ENCODE data around the gene FIBIN.
"Not testable (repeated sequence)": the region's sequence is repeated elsewhere in the genome, so short reads cannot be mapped to it uniquely, and the experiment has no call there.

FIBIN gene

GRCh38 chr11:26983645-26984044 lies 10.3 kb upstream of the FIBIN start:
- DNase-seq: no peak

- no peak for DNase-seq
Observed at GRCh38 chr11:26985470-26985869, 8.4 kb upstream of the FIBIN start.

GRCh38 chr11:26985943-26986342 lies 8.0 kb upstream of the FIBIN start:
- no peak for DNase-seq

- no peak for DNase-seq
Observed at GRCh38 chr11:26987272-26987671, 6.6 kb upstream of the FIBIN start.

GRCh38 chr11:26987731-26988130 lies 6.2 kb upstream of the FIBIN start:
- no peak for DNase-seq

- no peak for DNase-seq
Observed at GRCh38 chr11:26992031-26992541, 1.8 kb upstream of the FIBIN start.

- DNase-seq: no peak
Observed at GRCh38 chr11:26994631-26995095, 751 bp downstream of the FIBIN start.

- no peak for DNase-seq
Observed at GRCh38 chr11:26995701-26996460, 2.0 kb downstream of the FIBIN start.

GRCh38 chr11:26997378-26997777 lies 3.5 kb downstream of the FIBIN start:
- DNase-seq: no peak

GRCh38 chr11:27001136-27001730 lies 7.3 kb downstream of the FIBIN start:
- DNase-seq: not testable (repeated sequence)

GRCh38 chr11:27002431-27002830 lies 8.5 kb downstream of the FIBIN start:
- no peak for DNase-seq

GRCh38 chr11:27002838-27003237 lies 8.9 kb downstream of the FIBIN start:
- DNase-seq: no peak

- DNase-seq: no peak
Observed at GRCh38 chr11:27004103-27004502, 10.2 kb downstream of the FIBIN start.

GRCh38 chr11:27008811-27009535 lies 15.1 kb downstream of the FIBIN start:
- DNase-seq: no peak

- DNase-seq: no peak
Observed at GRCh38 chr11:27011560-27012233, 17.8 kb downstream of the FIBIN start.

- peak in 1 of 5 experiments; percentile 16 for DNase-seq
Observed at GRCh38 chr11:27012234-27012921, 18.5 kb downstream of the FIBIN start.

- DNase-seq: no peak
Observed at GRCh38 chr11:27013781-27014361, 20.0 kb downstream of the FIBIN start.

GRCh38 chr11:27018902-27019529 lies 25.1 kb downstream of the FIBIN start:
- no peak for DNase-seq

- DNase-seq: no peak
Observed at GRCh38 chr11:27020751-27021150, 26.8 kb downstream of the FIBIN start.

GRCh38 chr11:27022659-27023251 lies 28.8 kb downstream of the FIBIN start:
- DNase-seq: no peak

- DNase-seq: no peak
Observed at GRCh38 chr11:27024865-27025264, 31.0 kb downstream of the FIBIN start.

Data from T-helper 2 cell (primary cell).